HepG2 (cell line): Measurements from ENCODE around the gene PLXNA3. TPM values are rescaled to one million over a fixed set of nuclear protein-coding genes. Genes with fewer than 3 reads are reported as not detected.

Experiments
- GTF3A ChIP-seq: sonication (generic); formaldehyde crosslinking; conservative IDR thresholded peaks from 2 replicates; pipeline ENCODE4 v1.4.0; 2020; ENCODE audit warnings: mild to moderate bottlenecking, missing genetic modification reagents
- KDM1A ChIP-seq: IDR thresholded peaks from 2 replicates; pipeline ENCODE4 v1.6.1; 2016; ENCODE audit warnings: missing compliant biosample characterization
- MAF1 ChIP-seq: sonication (generic); formaldehyde crosslinking; IDR thresholded peaks from 2 replicates; pipeline ENCODE4 v1.5.0; 2020; ENCODE audit warnings: missing genetic modification reagents, borderline replicate concordance
- MAFG ChIP-seq: sonication (generic); formaldehyde crosslinking; IDR thresholded peaks from 2 replicates; pipeline ENCODE4 v1.5.1; 2020; ENCODE audit warnings: mild to moderate bottlenecking, missing genetic modification reagents
- MYC ChIP-seq: sonication (generic); formaldehyde crosslinking; IDR thresholded peaks from 2 replicates; pipeline ENCODE4 v1.9.0; 2021; ENCODE audit warnings: missing genetic modification reagents, borderline replicate concordance
- PHF20 ChIP-seq: sonication (generic); formaldehyde crosslinking; IDR thresholded peaks from 2 replicates; pipeline ENCODE4 v1.5.0; 2020; ENCODE audit warnings: mild to moderate bottlenecking, missing genetic modification reagents
- RAD51 ChIP-seq: fragments of 450-650 bp; IDR thresholded peaks from 2 replicates; pipeline ENCODE4 v1.6.1; 2016; ENCODE audit warnings: borderline replicate concordance
- RFX1 ChIP-seq: fragments of 450-650 bp; IDR thresholded peaks from 2 replicates; pipeline ENCODE4 v1.6.1; 2017
- SAP130 ChIP-seq: IDR thresholded peaks from 2 replicates; pipeline ENCODE4 v1.6.1; 2016; ENCODE audit warnings: low read depth
- SP1 ChIP-seq, 2 experiments: fragments of 450-650 bp in 1 of 2; sonication (generic) in 1 of 2; formaldehyde crosslinking in 1 of 2; IDR thresholded peaks; 2 replicates each; pipeline versions ENCODE4 v1.4.0 to v1.6.1; 2016 to 2020; ENCODE audit warnings: missing genetic modification reagents in 1 of 2
- ZNF180 ChIP-seq: sonication (generic); formaldehyde crosslinking; IDR thresholded peaks from 2 replicates; pipeline ENCODE4 v1.4.0; 2020; ENCODE audit warnings: low read depth, missing genetic modification reagents, borderline replicate concordance
- ZNF234 ChIP-seq: sonication (generic); formaldehyde crosslinking; conservative IDR thresholded peaks from 2 replicates; pipeline ENCODE4 v1.5.1; 2020; ENCODE audit warnings: mild to moderate bottlenecking, missing genetic modification reagents
- ZNF333 ChIP-seq: sonication (generic); formaldehyde crosslinking; IDR thresholded peaks from 2 replicates; pipeline ENCODE4 v1.4.0; 2020; ENCODE audit warnings: mild to moderate bottlenecking, missing genetic modification reagents, borderline replicate concordance
- ZNF670 ChIP-seq: sonication (generic); formaldehyde crosslinking; IDR thresholded peaks from 2 replicates; pipeline ENCODE4 v1.8.0; 2022; ENCODE audit warnings: mild to moderate bottlenecking, missing genetic modification reagents, borderline replicate concordance
- polyA plus RNA-seq, 8 experiments: library from polyadenylated mRNA; depleted of rRNA in 3 of 8; stranded (reverse) in 7 of 8; unstranded in 1 of 8; fragments of >200 nt; fragmentation: Illumina TruSeq in 4 of 8; extraction: Trizol in 4 of 8; gene quantifications; 2 replicates each; pipeline versions ENCODE4 v1.2.1 to v1.2.3, GENCODE V29; 2011 to 2016; ENCODE audit warnings: low read depth in 4 of 8, missing spikeins in 1 of 8, mixed read lengths in 1 of 8; ENCODE audit not compliant: insufficient read depth in 1 of 8
- total RNA-seq, 5 experiments: library from RNA; depleted of rRNA; stranded (reverse); fragments of >200 nt; fragmentation: Illumina TruSeq; extraction: Trizol; gene quantifications; 2 replicates each; pipeline ENCODE4 v1.2.3, GENCODE V29; 2016; ENCODE audit warnings: low read depth in 1 of 5
- TF ChIP-seq, protein P1 (sequence below): sonication (generic); formaldehyde crosslinking; IDR thresholded peaks from 2 replicates; pipeline ENCODE4 v1.8.1; 2022; ENCODE audit warnings: mild to moderate bottlenecking, missing genetic modification reagents
- TF ChIP-seq, protein P2 (sequence below): sonication (generic); formaldehyde crosslinking; IDR thresholded peaks from 2 replicates; pipeline ENCODE4 v1.5.1; 2020; ENCODE audit warnings: missing genetic modification reagents, mild to moderate bottlenecking, borderline replicate concordance
- TF ChIP-seq, protein P3 (sequence below): sonication (generic); formaldehyde crosslinking; IDR thresholded peaks from 2 replicates; pipeline ENCODE4 v1.4.0; 2020; ENCODE audit warnings: missing genetic modification reagents
- TF ChIP-seq, protein P4 (sequence below): sonication (generic); formaldehyde crosslinking; IDR thresholded peaks from 2 replicates; pipeline ENCODE4 v1.8.1; 2023; ENCODE audit warnings: mild to moderate bottlenecking, missing genetic modification reagents, borderline replicate concordance
- TF ChIP-seq, protein P5 (sequence below): sonication (generic); formaldehyde crosslinking; IDR thresholded peaks from 2 replicates; pipeline ENCODE4 v1.8.0; 2022; ENCODE audit warnings: missing genetic modification reagents, mild to moderate bottlenecking, moderate library complexity, borderline replicate concordance

Gene PLXNA3
- total and polyA plus RNA-seq, 2 of the 13 experiments (the other 11 are each of a cell fraction or from before 2014, with no cell fraction given) = 5.8 to 20.6 TPM

DNA sequence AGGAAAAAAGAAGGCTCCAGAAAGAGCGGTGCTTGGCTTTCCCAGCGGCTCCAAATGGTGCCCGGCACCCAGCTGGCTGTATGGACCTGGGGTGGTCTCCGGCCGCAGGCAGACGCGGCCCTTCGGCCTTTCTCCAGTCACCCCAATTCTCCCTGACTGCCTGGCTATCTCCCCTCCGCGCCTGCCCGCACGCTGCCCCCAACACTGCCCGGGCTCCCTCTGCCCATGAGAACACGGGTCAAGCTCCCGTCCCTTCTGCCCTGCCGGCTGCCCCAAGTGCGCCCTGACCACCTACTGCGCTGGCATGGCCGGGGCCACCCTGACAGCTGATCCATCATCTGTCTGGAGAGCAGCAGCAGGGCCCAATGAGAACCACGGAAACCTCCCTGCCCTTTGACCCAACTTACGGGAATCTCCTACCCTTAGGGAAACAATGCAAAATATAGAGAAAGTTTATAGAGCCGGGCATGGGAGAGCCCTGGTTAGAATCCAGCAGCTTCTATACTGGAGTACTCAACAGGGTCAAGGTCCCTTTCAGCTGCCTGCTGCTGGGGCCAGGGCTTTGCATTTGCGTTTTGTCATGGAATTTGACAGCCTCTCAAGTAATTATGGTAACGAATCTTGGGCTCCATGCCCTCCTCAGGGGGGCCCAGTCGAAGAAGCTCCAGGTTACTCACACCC, 59.2 kb downstream of the PLXNA3 start (continued):
- TF ChIP-seq PHF20 (CRISPR knock-in tag) (no peak), RAD51 (no peak), RFX1 (no peak), KDM1A (CRISPR knock-in tag) (no peak), GTF3A (CRISPR knock-in tag) (no peak), MYC (CRISPR knock-in tag) (no peak), SAP130 (peak; percentile 84), MAFG (CRISPR knock-in tag) (no peak), ZNF234 (CRISPR knock-in tag) (no peak), ZNF333 (CRISPR knock-in tag) (no peak), MAF1 (no peak), ZNF670 (CRISPR knock-in tag) (no peak), SP1 (IDR thresholded peaks at IDR 0.05) (no peak), SP1 (CRISPR knock-in tag; IDR thresholded peaks at IDR 0.05) (no peak), ZNF180 (CRISPR knock-in tag) (no peak)
- TF ChIP-seq, protein P1, sequence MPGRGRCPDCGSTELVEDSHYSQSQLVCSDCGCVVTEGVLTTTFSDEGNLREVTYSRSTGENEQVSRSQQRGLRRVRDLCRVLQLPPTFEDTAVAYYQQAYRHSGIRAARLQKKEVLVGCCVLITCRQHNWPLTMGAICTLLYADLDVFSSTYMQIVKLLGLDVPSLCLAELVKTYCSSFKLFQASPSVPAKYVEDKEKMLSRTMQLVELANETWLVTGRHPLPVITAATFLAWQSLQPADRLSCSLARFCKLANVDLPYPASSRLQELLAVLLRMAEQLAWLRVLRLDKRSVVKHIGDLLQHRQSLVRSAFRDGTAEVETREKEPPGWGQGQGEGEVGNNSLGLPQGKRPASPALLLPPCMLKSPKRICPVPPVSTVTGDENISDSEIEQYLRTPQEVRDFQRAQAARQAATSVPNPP (CRISPR knock-in tag) = no peak
- TF ChIP-seq, protein P2, sequence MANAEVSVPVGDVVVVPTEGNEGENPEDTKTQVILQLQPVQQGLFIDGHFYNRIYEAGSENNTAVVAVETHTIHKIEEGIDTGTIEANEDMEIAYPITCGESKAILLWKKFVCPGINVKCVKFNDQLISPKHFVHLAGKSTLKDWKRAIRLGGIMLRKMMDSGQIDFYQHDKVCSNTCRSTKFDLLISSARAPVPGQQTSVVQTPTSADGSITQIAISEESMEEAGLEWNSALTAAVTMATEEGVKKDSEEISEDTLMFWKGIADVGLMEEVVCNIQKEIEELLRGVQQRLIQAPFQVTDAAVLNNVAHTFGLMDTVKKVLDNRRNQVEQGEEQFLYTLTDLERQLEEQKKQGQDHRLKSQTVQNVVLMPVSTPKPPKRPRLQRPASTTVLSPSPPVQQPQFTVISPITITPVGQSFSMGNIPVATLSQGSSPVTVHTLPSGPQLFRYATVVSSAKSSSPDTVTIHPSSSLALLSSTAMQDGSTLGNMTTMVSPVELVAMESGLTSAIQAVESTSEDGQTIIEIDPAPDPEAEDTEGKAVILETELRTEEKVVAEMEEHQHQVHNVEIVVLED (CRISPR knock-in tag) = no peak
- TF ChIP-seq, protein P3, sequence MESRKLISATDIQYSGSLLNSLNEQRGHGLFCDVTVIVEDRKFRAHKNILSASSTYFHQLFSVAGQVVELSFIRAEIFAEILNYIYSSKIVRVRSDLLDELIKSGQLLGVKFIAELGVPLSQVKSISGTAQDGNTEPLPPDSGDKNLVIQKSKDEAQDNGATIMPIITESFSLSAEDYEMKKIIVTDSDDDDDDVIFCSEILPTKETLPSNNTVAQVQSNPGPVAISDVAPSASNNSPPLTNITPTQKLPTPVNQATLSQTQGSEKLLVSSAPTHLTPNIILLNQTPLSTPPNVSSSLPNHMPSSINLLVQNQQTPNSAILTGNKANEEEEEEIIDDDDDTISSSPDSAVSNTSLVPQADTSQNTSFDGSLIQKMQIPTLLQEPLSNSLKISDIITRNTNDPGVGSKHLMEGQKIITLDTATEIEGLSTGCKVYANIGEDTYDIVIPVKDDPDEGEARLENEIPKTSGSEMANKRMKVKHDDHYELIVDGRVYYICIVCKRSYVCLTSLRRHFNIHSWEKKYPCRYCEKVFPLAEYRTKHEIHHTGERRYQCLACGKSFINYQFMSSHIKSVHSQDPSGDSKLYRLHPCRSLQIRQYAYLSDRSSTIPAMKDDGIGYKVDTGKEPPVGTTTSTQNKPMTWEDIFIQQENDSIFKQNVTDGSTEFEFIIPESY (CRISPR knock-in tag) = no peak
- TF ChIP-seq, protein P4, sequence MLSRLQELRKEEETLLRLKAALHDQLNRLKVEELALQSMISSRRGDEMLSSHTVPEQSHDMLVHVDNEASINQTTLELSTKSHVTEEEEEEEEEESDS (CRISPR knock-in tag) = no peak
- TF ChIP-seq, protein P5, sequence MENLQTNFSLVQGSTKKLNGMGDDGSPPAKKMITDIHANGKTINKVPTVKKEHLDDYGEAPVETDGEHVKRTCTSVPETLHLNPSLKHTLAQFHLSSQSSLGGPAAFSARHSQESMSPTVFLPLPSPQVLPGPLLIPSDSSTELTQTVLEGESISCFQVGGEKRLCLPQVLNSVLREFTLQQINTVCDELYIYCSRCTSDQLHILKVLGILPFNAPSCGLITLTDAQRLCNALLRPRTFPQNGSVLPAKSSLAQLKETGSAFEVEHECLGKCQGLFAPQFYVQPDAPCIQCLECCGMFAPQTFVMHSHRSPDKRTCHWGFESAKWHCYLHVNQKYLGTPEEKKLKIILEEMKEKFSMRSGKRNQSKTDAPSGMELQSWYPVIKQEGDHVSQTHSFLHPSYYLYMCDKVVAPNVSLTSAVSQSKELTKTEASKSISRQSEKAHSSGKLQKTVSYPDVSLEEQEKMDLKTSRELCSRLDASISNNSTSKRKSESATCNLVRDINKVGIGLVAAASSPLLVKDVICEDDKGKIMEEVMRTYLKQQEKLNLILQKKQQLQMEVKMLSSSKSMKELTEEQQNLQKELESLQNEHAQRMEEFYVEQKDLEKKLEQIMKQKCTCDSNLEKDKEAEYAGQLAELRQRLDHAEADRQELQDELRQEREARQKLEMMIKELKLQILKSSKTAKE = no peak
